ENCODE data around the gene FBXO41. TPM values are rescaled to one million over a fixed set of nuclear protein-coding genes. Genes with fewer than 3 reads are reported as not detected.

The FBXO41 gene
- total and polyA plus RNA-seq, 12 donors, result 0.12 to 1.8 (median 0.68) TPM

GRCh38 chr2:73210696-73211095 is 73.6 kb downstream of the FBXO41 start:
- DNase-seq, result no peak
- H3K27me3 ChIP-seq, result peaks cover 0 to 7% (median 2%) of the 10 kb centered on the region in 7 donors
- H3K27ac ChIP-seq, result no peak overlapping the region
- H3K4me1 ChIP-seq, result peaks cover 0 to 26% (median 21%) of the 10 kb centered on the region in 9 donors
- H3K4me3 ChIP-seq, result no peak overlapping the region
- no peak for ATAC-seq
- H3K36me3 ChIP-seq, result no peaks in the 10 kb centered on the region
- WGBS, 2 donors, result 86 to 96% methylated on average over 6 of the region's 6 CpGs
- intact Hi-C loops (cut with DNase I), result loop anchor here in 1 of 10 donors (5.0 kb wide), 1 partner anchor 33 kb away; no protein-coding TSS in a partner anchor
- no peaks in the 10 kb centered on the region for H3K9me3 ChIP-seq
- TF ChIP-seq CTCF (IDR thresholded peaks at IDR 0.05), result no peak

GRCh38 chr2:73210019-73210418 is 74.3 kb downstream of the FBXO41 start:
- TF ChIP-seq CTCF (IDR thresholded peaks at IDR 0.05), result no peak
- ATAC-seq (no peak), DNase-seq (no peak)
- WGBS, 2 donors, result 79 to 82% methylated on average over 4 of the region's 4 CpGs
- Histone ChIP-seq H3K4me1 (peaks cover 0 to 22% (median 15%) of the 10 kb centered on the region in 9 donors), H3K9me3 (no peaks in the 10 kb centered on the region), H3K27me3 (peaks cover 0 to 13% (median 8%) of the 10 kb centered on the region in 7 donors), H3K27ac (no peak overlapping the region), H3K36me3 (no peaks in the 10 kb centered on the region), H3K4me3 (no peak overlapping the region)
- intact Hi-C loops (cut with DNase I), result loop anchor here in 1 of 10 donors (5.0 kb wide), 1 partner anchor 33 kb away; no protein-coding TSS in a partner anchor

- Histone ChIP-seq H3K9me3 (no peaks in the 10 kb centered on the region), H3K4me1 (peaks cover 0 to 12% (median 6%) of the 10 kb centered on the region in 9 donors), H3K4me3 (no peak overlapping the region), H3K27ac (no peak overlapping the region), H3K36me3 (no peaks in the 10 kb centered on the region), H3K27me3 (peaks cover 9 to 29% (median 23%) of the 10 kb centered on the region in 7 donors)
- intact Hi-C loops (cut with DNase I), result no loop called here
- no peak for TF ChIP-seq CTCF (IDR thresholded peaks at IDR 0.05)
- DNase-seq (no peak), ATAC-seq (no peak)
- WGBS, 2 donors, result 76 to 80% methylated on average over 3 of the region's 3 CpGs
These were observed 76.0 kb downstream of the FBXO41 start for GRCh38 chr2:73208258-73208657.

GRCh38 chr2:73205611-73206010 is 78.7 kb downstream of the FBXO41 start:
- 83 to 85% methylated on average over 6 of the region's 6 CpGs for WGBS, 2 donors
- H3K27me3 ChIP-seq, result peaks cover 31 to 56% (median 50%) of the 10 kb centered on the region in 7 donors
- TF ChIP-seq CTCF (IDR thresholded peaks at IDR 0.05), result no peak
- intact Hi-C loops (cut with DNase I), result no loop called here
- no peak for DNase-seq
- no peak overlapping the region for H3K27ac ChIP-seq
- H3K36me3 ChIP-seq, result no peaks in the 10 kb centered on the region
- peaks cover 4 to 18% (median 16%) of the 10 kb centered on the region in 9 donors for H3K4me1 ChIP-seq
- no peak for ATAC-seq
- no peaks in the 10 kb centered on the region for H3K9me3 ChIP-seq
- H3K4me3 ChIP-seq, result no peak overlapping the region

Other genes starting within 250 kb of the FBXO41 start
- gene SFXN5, start 212.8 kb downstream of the FBXO41 start, total RNA-seq, result 10 to 100 TPM in 5 of 10 donors, 1 to 10 TPM in 5; 7.3 to 11.8 (median 10.0) TPM
- gene SFXN5, start 212.8 kb downstream of the FBXO41 start, polyA plus RNA-seq, result 1 to 10 TPM; 4.4 to 9.5 TPM
- 10 to 100 TPM; 16.3 to 30.4 (median 22.3) TPM for gene RAB11FIP5, start 171.5 kb downstream of the FBXO41 start, total RNA-seq
- gene RAB11FIP5, start 171.5 kb downstream of the FBXO41 start, polyA plus RNA-seq, result 10 to 100 TPM in 1 of 2 donors, 1 to 10 TPM in 1; 6.8 to 25.2 TPM
- not detected for gene NOTO, start 81.9 kb downstream of the FBXO41 start, total RNA-seq
- gene NOTO, start 81.9 kb downstream of the FBXO41 start, polyA plus RNA-seq, result not detected
- 10 to 100 TPM; 13.3 to 22.7 (median 17.5) TPM for gene SMYD5, start 70.2 kb downstream of the FBXO41 start, total RNA-seq
- 10 to 100 TPM; 17.0 to 17.9 TPM for gene SMYD5, start 70.2 kb downstream of the FBXO41 start, polyA plus RNA-seq
- gene PRADC1, start 51.2 kb downstream of the FBXO41 start, total RNA-seq, result 10 to 100 TPM; 61.2 to 96.5 (median 76.6) TPM
- 100 to 1,000 TPM; 109 to 221 TPM for gene PRADC1, start 51.2 kb downstream of the FBXO41 start, polyA plus RNA-seq
- gene CCT7, start 50.2 kb downstream of the FBXO41 start, total RNA-seq, result 100 to 1,000 TPM; 162 to 213 (median 177) TPM
- 100 to 1,000 TPM; 209 to 332 TPM for gene CCT7, start 50.2 kb downstream of the FBXO41 start, polyA plus RNA-seq
- gene EGR4, start 9.1 kb upstream of the FBXO41 start, total RNA-seq, result under 1 TPM in 1 of 10 donors, not detected in 9; 0.36 TPM
- not detected for gene EGR4, start 9.1 kb upstream of the FBXO41 start, polyA plus RNA-seq
- gene ALMS1, start 101.4 kb upstream of the FBXO41 start, total RNA-seq, result 10 to 100 TPM in 6 of 10 donors, 1 to 10 TPM in 4; 4.7 to 16.9 (median 10.9) TPM
- gene ALMS1, start 101.4 kb upstream of the FBXO41 start, polyA plus RNA-seq, result 1 to 10 TPM; 3.8 to 5.7 TPM

Measured in heart right ventricle (tissue), 16 donors.